K562 (cell line): ENCODE results near the gene ITK. TPM values are rescaled to one million over a fixed set of nuclear protein-coding genes. Genes with fewer than 3 reads are reported as not detected.

Source experiments
- ATAC-seq: fragments of 200-7000 bp; cut with Tn5 transposase; 3 replicates; pipeline ENCODE4 v1.9.1; 2020; ENCODE audit warnings: moderate library complexity
- BruUV-seq: library from RNA; stranded (reverse); fragments of 400-500 nt; replicated peaks from 2 replicates; lab custom pipeline; 2021; lab: Mats Ljungman, UMichigan
- CTCF ChIA-PET: fragments of 300-600 bp; formaldehyde crosslinking; extraction: SDS; loops from one replicate; lab custom pipeline; 2021; ENCODE audit warnings: low intra/inter-chr PET ratio; lab: Yijun Ruan, JAX
- POLR2A ChIA-PET: fragments of 300-600, 350-650 bp; sonication (Branson Sonifier 250); formaldehyde crosslinking; extraction: SDS; loops from one replicate; lab custom pipeline; 2021; ENCODE audit warnings: antibody characterized with exemption, inconsistent platforms; lab: Yijun Ruan, JAX
- DNase-seq, 4 experiments: peaks; one replicate each; pipeline versions ENCODE4 v3.0.0 to v3.0.0-alpha.2; 2011 to 2018; ENCODE audit warnings: low spot score in 3 of 4, mixed read lengths in 3 of 4; ENCODE audit errors: extremely low read depth in 1 of 4
- FAIRE-seq: peaks from 2 replicates; lab custom pipeline; 2011; peaks lifted over from hg19 to GRCh38; lab: Jason Lieb, UNC
- H2AFZ ChIP-seq: 2 replicates; pipeline ENCODE4 v1.6.0; 2011; ENCODE audit warnings: low read depth, low read length, control low read depth, inconsistent platforms
- H3K27ac ChIP-seq: fragments of 200-600 bp; 3 replicates; pipeline ENCODE4 v1.8.0; 2011; ENCODE audit warnings: low read depth, mild to moderate bottlenecking, control low read depth, inconsistent platforms, low read length, moderate library complexity, mixed read lengths; ENCODE audit errors: extremely low read depth
- H3K27me3 ChIP-seq, 2 experiments: fragments of 300-600 bp in 1 of 2; 2 replicates in 1 of 2; 3 replicates in 1 of 2; pipeline versions ENCODE4 v1.6.0 to v1.8.0; 2011; ENCODE audit warnings: inconsistent platforms in 2 of 2, low read length in 2 of 2, mild to moderate bottlenecking in 1 of 2, mixed read lengths in 1 of 2, moderate library complexity in 1 of 2; ENCODE audit not compliant: control insufficient read depth in 2 of 2, insufficient read depth in 2 of 2
- H3K36me3 ChIP-seq: fragments of 300-600 bp; 3 replicates; pipeline ENCODE4 v1.8.0; 2011; ENCODE audit warnings: mild to moderate bottlenecking, low read length, inconsistent platforms; ENCODE audit not compliant: control insufficient read depth, insufficient read depth
- H3K4me1 ChIP-seq, 2 experiments: fragments of 200-600 bp in 1 of 2; replicated peaks in 1 of 2; 2 replicates in 1 of 2; 3 replicates in 1 of 2; pipeline versions ENCODE4 v1.5.1 to v1.8.0; 2011; ENCODE audit warnings: inconsistent platforms in 2 of 2, low read length in 2 of 2, mild to moderate bottlenecking in 1 of 2, mixed read lengths in 1 of 2, moderate library complexity in 1 of 2; ENCODE audit not compliant: control insufficient read depth in 2 of 2, insufficient read depth in 2 of 2
- H3K4me2 ChIP-seq: 2 replicates; pipeline ENCODE4 v1.6.1; 2011; ENCODE audit warnings: low read length, control low read depth, inconsistent platforms, mixed read lengths; ENCODE audit not compliant: insufficient read depth
- H3K4me3 ChIP-seq: fragments of 200-600 bp; sonication (generic), shearing (Covaris generic); 2 replicates; pipeline ENCODE4 v1.5.1; 2016; ENCODE audit warnings: control low read depth, inconsistent platforms
- H3K79me2 ChIP-seq: fragments of 200-600 bp; 3 replicates; pipeline ENCODE4 v1.8.0; 2011; ENCODE audit warnings: low read length, inconsistent platforms; ENCODE audit not compliant: control insufficient read depth, insufficient read depth
- H3K9ac ChIP-seq, 2 experiments: 2 replicates each; pipeline versions ENCODE4 v1.6.0 to v1.6.1; 2011; ENCODE audit warnings: low read depth in 2 of 2, low read length in 2 of 2, control low read depth in 1 of 2, inconsistent platforms in 1 of 2, mild to moderate bottlenecking in 1 of 2, mixed read lengths in 1 of 2; ENCODE audit not compliant: insufficient read depth in 1 of 2
- H3K9me1 ChIP-seq: one replicate; pipeline ENCODE4 v1.6.0; 2011; ENCODE audit warnings: inconsistent platforms, mild to moderate bottlenecking, low read length, moderate library complexity; ENCODE audit not compliant: control insufficient read depth, insufficient read depth
- H3K9me3 ChIP-seq: replicated peaks from 2 replicates; pipeline ENCODE4 v1.5.1; 2011; ENCODE audit warnings: low read depth, low read length, inconsistent platforms; ENCODE audit not compliant: control insufficient read depth, insufficient read depth
- H4K20me1 ChIP-seq: replicated peaks from 2 replicates; pipeline ENCODE4 v1.6.1; 2011; ENCODE audit warnings: low read length, inconsistent platforms, mixed read lengths; ENCODE audit not compliant: control insufficient read depth, insufficient read depth
- ELF2 ChIP-seq: fragments of 250-450 bp; sonication (Bioruptor Pico); IDR thresholded peaks from 2 replicates; pipeline ENCODE4 v1.5.0; 2021; ENCODE audit warnings: mild to moderate bottlenecking
- EP400 ChIP-seq: fragments of 450-650 bp; IDR thresholded peaks from 2 replicates; pipeline ENCODE4 v1.6.1; 2017; ENCODE audit warnings: antibody characterized with exemption, mild to moderate bottlenecking, moderate library complexity
- FIP1L1 ChIP-seq: fragments of 200-400 bp; formaldehyde crosslinking; IDR thresholded peaks from 2 replicates; pipeline ENCODE4 v1.6.1; 2018; ENCODE audit warnings: mild to moderate bottlenecking, low read depth, low read length; ENCODE audit not compliant: poor library complexity, severe bottlenecking
- FOXA1 ChIP-seq: fragments of 450-650 bp; IDR thresholded peaks from 2 replicates; pipeline ENCODE4 v1.6.1; 2016; ENCODE audit warnings: mild to moderate bottlenecking, borderline replicate concordance
- FOXK2 ChIP-seq, 2 experiments: fragments of 450-650 bp; IDR thresholded peaks in 1 of 2; conservative IDR thresholded peaks in 1 of 2; 2 replicates each; pipeline ENCODE4 v1.6.1; 2016; ENCODE audit warnings: low read depth in 2 of 2, mild to moderate bottlenecking in 1 of 2
- FUS ChIP-seq: fragments of 200-400 bp; formaldehyde crosslinking; optimal IDR thresholded peaks from 2 replicates; pipeline ENCODE3; 2017; ENCODE audit warnings: low read depth, low read length
- PYGO2 ChIP-seq: fragments of 450-650 bp; IDR thresholded peaks from 2 replicates; pipeline ENCODE4 v1.6.1; 2016; ENCODE audit warnings: mild to moderate bottlenecking, missing genetic modification characterization, moderate library complexity, missing compliant biosample characterization
- RCOR1 ChIP-seq, 2 experiments: IDR thresholded peaks; 2 replicates each; pipeline ENCODE4 v1.6.1; 2012; ENCODE audit warnings: low read depth in 2 of 2, low read length in 2 of 2, borderline replicate concordance in 1 of 2, improper control_type of control experiment in 1 of 2
- RHOXF2B ChIP-seq: fragments of 250-450 bp; sonication (Bioruptor Pico); conservative IDR thresholded peaks from 2 replicates; pipeline ENCODE4 v1.5.1; 2021
- WHSC1 ChIP-seq: IDR thresholded peaks from one replicate; pipeline ENCODE4 v1.6.1; 2012; ENCODE audit warnings: low read length, control low read depth, inconsistent platforms
- ZNF124 ChIP-seq: sonication (generic); formaldehyde crosslinking; IDR thresholded peaks from 2 replicates; pipeline ENCODE4 v1.8.1; 2022; ENCODE audit warnings: missing genetic modification reagents
- WGBS: fragments of 100-300 bp; shearing (Covaris generic); methylation state at CpG from one replicate; pipeline ENCODE4 v1.1.6; 2016; ENCODE audit warnings: low coverage, mixed read lengths; ENCODE audit not compliant: insufficient coverage; ENCODE audit errors: missing lambda C conversion rate; 5-methylcytosine and 5-hydroxymethylcytosine counted together
- in situ Hi-C: fragments of 300-500 bp; cut with MboI; formaldehyde crosslinking; loops from 4 replicates; pipeline ENCODE4 v1.15.0; 2018; ENCODE audit warnings: inconsistent platforms, mixed read lengths
- intact Hi-C: fragments of 100-400 bp; cut with micrococcal nuclease; formaldehyde crosslinking; loops from 2 replicates; pipeline ENCODE4 v1.14.2; 2022
- polyA plus RNA-seq, 8 experiments: library from polyadenylated mRNA; depleted of rRNA in 4 of 8; stranded (reverse) in 5 of 8; unstranded in 3 of 8; fragments of >200 nt; fragmentation: Nextera tagmentation in 2 of 8; fragmentation: Illumina TruSeq in 1 of 8; extraction: Ambion mirVana in 2 of 8; extraction: Trizol in 1 of 8; gene quantifications; 2 replicates each; pipeline versions ENCODE4 v1.2.1 to v1.2.3, GENCODE V29; 2011 to 2014; ENCODE audit warnings: inconsistent platforms in 1 of 8, missing spikeins in 1 of 8
- total RNA-seq, 7 experiments: library from RNA; depleted of rRNA in 6 of 7; stranded (reverse); fragments of >200 nt in 6 of 7; fragmentation: Illumina TruSeq in 2 of 7; extraction: Trizol in 2 of 7; gene quantifications; 2 replicates each; pipeline versions ENCODE4 v1.2.1 to v1.2.3, GENCODE V29; 2011 to 2021; ENCODE audit warnings: low replicate concordance in 1 of 7
- TF ChIP-seq, protein P1 (sequence below): fragments of 250-450 bp; sonication (Bioruptor Pico); IDR thresholded peaks from 2 replicates; pipeline ENCODE4 v1.8.0; 2021; ENCODE audit warnings: borderline replicate concordance, mild to moderate bottlenecking, moderate library complexity; ENCODE audit not compliant: poor library complexity, severe bottlenecking
- TF ChIP-seq, protein P2 (sequence below): fragments of 150-350 bp; IDR thresholded peaks from 2 replicates; pipeline ENCODE4 v1.6.1; 2014; ENCODE audit warnings: low read depth, mild to moderate bottlenecking, low read length, borderline replicate concordance
- TF ChIP-seq, protein P3 (sequence below): fragments of 450-650 bp; IDR thresholded peaks from 2 replicates; pipeline ENCODE4 v1.6.1; 2016; ENCODE audit warnings: mild to moderate bottlenecking

ITK gene
- total and polyA plus RNA-seq, 9 of the 15 experiments (the other 6 are each of a cell fraction or from before 2014, with no cell fraction given), result 0.04 to 0.75 TPM; not detected in 7

DNA sequence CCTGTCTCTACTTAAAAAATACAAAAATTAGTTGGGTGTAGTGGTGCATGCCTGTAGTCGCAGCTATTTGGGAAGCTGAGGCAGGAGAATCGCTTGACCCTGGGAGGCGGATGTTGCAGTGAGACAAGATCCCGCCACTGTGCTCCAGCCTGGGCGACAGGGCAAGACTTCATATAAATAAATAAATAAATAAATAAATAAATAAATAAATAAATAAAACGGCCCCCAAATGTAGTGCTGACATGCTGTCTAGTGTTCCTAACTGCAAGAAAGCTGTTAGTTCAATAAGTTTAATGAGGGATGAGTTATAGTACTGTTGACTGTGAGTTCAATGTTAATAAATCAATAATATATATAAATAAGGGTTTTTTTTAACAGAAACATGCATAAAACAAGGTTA, 77.8 kb downstream of the ITK start:
- no peak for FAIRE-seq
- CTCF ChIA-PET, result no interaction called here

DNA sequence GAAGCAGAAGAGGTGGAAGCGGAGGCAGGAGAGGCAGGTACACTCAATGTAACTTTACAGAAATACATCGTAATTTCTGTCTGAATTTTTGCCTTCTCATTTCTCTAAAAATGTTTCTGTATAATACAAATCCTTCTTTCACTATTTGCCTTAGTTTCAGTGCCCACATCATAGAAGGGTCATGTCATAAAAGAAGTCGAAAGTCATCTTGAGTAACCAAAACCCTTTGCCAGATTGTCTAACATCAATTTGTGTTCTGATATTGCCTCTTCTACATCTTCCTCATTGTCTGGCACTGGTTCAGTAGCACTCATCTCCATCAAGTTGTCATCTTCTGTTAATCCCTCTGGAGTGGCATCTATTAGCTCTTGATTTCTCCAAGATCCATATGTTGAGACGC, 79.1 kb downstream of the ITK start:
- 4% methylated on average over 4 of the region's 4 CpGs for WGBS
- ChIA-PET POLR2A (no interaction called here), CTCF (no interaction called here)
- Histone ChIP-seq H3K4me1 (no peaks in the 10 kb centered on the region), H4K20me1 (no peaks in the 10 kb centered on the region), H3K4me3 (no peak overlapping the region), H3K9me1 (no peaks in the 10 kb centered on the region), H3K4me2 (no peak overlapping the region), H3K36me3 (no peaks in the 10 kb centered on the region), H2AFZ (no peak overlapping the region), H3K27ac (no peak overlapping the region), H3K79me2 (no peaks in the 10 kb centered on the region), H3K9me3 (no peaks in the 10 kb centered on the region), H3K27me3 (peaks cover 0 to 13% of the 10 kb centered on the region in 2 experiments; a peak in 3 of 5 replicates), H3K9ac (no peak overlapping the region)
- intact Hi-C loops, result no loop called here
- no TSS peak for BruUV-seq
- FAIRE-seq, result no peak
- in situ Hi-C loops, result no loop called here
- no peak for ATAC-seq
- no peak for DNase-seq
- no peak for TF ChIP-seq WHSC1
- TF ChIP-seq, protein P1, sequence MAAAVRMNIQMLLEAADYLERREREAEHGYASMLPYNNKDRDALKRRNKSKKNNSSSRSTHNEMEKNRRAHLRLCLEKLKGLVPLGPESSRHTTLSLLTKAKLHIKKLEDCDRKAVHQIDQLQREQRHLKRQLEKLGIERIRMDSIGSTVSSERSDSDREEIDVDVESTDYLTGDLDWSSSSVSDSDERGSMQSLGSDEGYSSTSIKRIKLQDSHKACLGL (CRISPR knock-in tag), result no peak
- no peak for TF ChIP-seq RCOR1 (IDR thresholded peaks at IDR 0.05; ENCODE audit: borderline replicate concordance in 1 of 2, low read depth in 2 of 2, low read length in 2 of 2)
- TF ChIP-seq, protein P2, sequence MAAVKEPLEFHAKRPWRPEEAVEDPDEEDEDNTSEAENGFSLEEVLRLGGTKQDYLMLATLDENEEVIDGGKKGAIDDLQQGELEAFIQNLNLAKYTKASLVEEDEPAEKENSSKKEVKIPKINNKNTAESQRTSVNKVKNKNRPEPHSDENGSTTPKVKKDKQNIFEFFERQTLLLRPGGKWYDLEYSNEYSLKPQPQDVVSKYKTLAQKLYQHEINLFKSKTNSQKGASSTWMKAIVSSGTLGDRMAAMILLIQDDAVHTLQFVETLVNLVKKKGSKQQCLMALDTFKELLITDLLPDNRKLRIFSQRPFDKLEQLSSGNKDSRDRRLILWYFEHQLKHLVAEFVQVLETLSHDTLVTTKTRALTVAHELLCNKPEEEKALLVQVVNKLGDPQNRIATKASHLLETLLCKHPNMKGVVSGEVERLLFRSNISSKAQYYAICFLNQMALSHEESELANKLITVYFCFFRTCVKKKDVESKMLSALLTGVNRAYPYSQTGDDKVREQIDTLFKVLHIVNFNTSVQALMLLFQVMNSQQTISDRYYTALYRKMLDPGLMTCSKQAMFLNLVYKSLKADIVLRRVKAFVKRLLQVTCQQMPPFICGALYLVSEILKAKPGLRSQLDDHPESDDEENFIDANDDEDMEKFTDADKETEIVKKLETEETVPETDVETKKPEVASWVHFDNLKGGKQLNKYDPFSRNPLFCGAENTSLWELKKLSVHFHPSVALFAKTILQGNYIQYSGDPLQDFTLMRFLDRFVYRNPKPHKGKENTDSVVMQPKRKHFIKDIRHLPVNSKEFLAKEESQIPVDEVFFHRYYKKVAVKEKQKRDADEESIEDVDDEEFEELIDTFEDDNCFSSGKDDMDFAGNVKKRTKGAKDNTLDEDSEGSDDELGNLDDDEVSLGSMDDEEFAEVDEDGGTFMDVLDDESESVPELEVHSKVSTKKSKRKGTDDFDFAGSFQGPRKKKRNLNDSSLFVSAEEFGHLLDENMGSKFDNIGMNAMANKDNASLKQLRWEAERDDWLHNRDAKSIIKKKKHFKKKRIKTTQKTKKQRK, result no peak
- TF ChIP-seq FOXA1, result no peak
- TF ChIP-seq, protein P3, sequence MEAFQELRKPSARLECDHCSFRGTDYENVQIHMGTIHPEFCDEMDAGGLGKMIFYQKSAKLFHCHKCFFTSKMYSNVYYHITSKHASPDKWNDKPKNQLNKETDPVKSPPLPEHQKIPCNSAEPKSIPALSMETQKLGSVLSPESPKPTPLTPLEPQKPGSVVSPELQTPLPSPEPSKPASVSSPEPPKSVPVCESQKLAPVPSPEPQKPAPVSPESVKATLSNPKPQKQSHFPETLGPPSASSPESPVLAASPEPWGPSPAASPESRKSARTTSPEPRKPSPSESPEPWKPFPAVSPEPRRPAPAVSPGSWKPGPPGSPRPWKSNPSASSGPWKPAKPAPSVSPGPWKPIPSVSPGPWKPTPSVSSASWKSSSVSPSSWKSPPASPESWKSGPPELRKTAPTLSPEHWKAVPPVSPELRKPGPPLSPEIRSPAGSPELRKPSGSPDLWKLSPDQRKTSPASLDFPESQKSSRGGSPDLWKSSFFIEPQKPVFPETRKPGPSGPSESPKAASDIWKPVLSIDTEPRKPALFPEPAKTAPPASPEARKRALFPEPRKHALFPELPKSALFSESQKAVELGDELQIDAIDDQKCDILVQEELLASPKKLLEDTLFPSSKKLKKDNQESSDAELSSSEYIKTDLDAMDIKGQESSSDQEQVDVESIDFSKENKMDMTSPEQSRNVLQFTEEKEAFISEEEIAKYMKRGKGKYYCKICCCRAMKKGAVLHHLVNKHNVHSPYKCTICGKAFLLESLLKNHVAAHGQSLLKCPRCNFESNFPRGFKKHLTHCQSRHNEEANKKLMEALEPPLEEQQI, result no peak

More for the DNA sequence above, 77.8 kb downstream of the ITK start:
- no peak overlapping the region for H3K27ac ChIP-seq
- H3K4me2 ChIP-seq, result no peak overlapping the region
- BruUV-seq, result no TSS peak
- intact Hi-C loops (no loop called here), in situ Hi-C loops (no loop called here)
- DNase-seq, result no peak
- H3K79me2 ChIP-seq, result no peaks in the 10 kb centered on the region
- no peak for ATAC-seq
- WGBS, result 3% methylated on average over 6 of the region's 6 CpGs
- H3K36me3 ChIP-seq, result no peaks in the 10 kb centered on the region
- no peaks in the 10 kb centered on the region for H3K9me1 ChIP-seq
- POLR2A ChIA-PET, result no interaction called here
- H3K4me3 ChIP-seq, result no peak overlapping the region
- H3K9me3 ChIP-seq, result no peaks in the 10 kb centered on the region
- H4K20me1 ChIP-seq, result no peaks in the 10 kb centered on the region
- peaks cover 0 to 10% of the 10 kb centered on the region in 2 experiments; a peak in 3 of 5 replicates for H3K27me3 ChIP-seq
- no peaks in the 10 kb centered on the region for H3K4me1 ChIP-seq
- H3K9ac ChIP-seq, result no peak overlapping the region
- TF ChIP-seq EP400 (no peak), RHOXF2B (CRISPR knock-in tag) (no peak), FOXK2 (conservative IDR thresholded peaks at IDR 0.05 in 1 of 2, IDR thresholded peaks at IDR 0.05 in 1 of 2; ENCODE audit: low read depth in 2 of 2) (no peak), FUS (no peak), ELF2 (CRISPR knock-in tag) (no peak), PYGO2 (tag) (no peak), FIP1L1 (no peak), ZNF124 (CRISPR knock-in tag) (no peak)
- no peak overlapping the region for H2AFZ ChIP-seq
